ENCODE measurements around the gene PSMD14. TPM values are rescaled to one million over a fixed set of nuclear protein-coding genes. Genes with fewer than 3 reads are reported as not detected.

The PSMD14 gene
- total RNA-seq, 2 experiments from 2014 or later = 17.1 to 22.1 TPM

- Histone ChIP-seq H3K36me3 (ENCODE audit: insufficient read depth, low read length) (no peaks in the 10 kb centered on the region), H3K4me3 (ENCODE audit: low read length) (no peak overlapping the region), H3K4me1 (ENCODE audit: insufficient read depth, low read length) (peaks cover 16% of the 10 kb centered on the region), H3K27me3 (ENCODE audit: control insufficient read depth in 1 of 2, insufficient read depth in 2 of 2, low read length in 2 of 2) (peaks cover 30 to 90% of the 10 kb centered on the region in 2 experiments), H3K27ac (ENCODE audit: low read depth in 1 of 2, low read length in 2 of 2) (no peak overlapping the region), H3K9me3 (ENCODE audit: control insufficient read depth in 1 of 2, insufficient read depth in 1 of 2, low read length in 2 of 2) (peaks cover 10 to 14% of the 10 kb centered on the region in 2 experiments)
- H3K4me3 Mint-ChIP-seq = no peak overlapping the region
- H3K4me1 Mint-ChIP-seq (ENCODE audit: low read depth) = peaks cover 16% of the 10 kb centered on the region
- ChIA-PET CTCF (no interaction called here), POLR2A (no interaction called here)
- H3K9me3 Mint-ChIP-seq = peaks cover 4% of the 10 kb centered on the region
- DNase-seq = no peak
- H3K27ac Mint-ChIP-seq = no peak overlapping the region
- H3K36me3 Mint-ChIP-seq (ENCODE audit: low read depth) = no peaks in the 10 kb centered on the region
- H3K27me3 Mint-ChIP-seq = peaks cover 90% of the 10 kb centered on the region
- intact Hi-C loops (cut with DNase I, micrococcal nuclease) = no loop called here
- TF ChIP-seq CTCF (IDR thresholded peaks at IDR 0.05) = no peak
- no peak for ATAC-seq (ENCODE audit: poor library complexity)
Observed at GRCh38 chr2:161430386-161430785, 122.2 kb downstream of the PSMD14 start.

GRCh38 chr2:161432107-161432506 lies 123.9 kb downstream of the PSMD14 start:
- Histone ChIP-seq H3K9me3 (ENCODE audit: control insufficient read depth in 1 of 2, insufficient read depth in 1 of 2, low read length in 2 of 2) (peaks cover 0 to 13% of the 10 kb centered on the region in 2 experiments), H3K36me3 (ENCODE audit: insufficient read depth, low read length) (no peaks in the 10 kb centered on the region), H3K27me3 (ENCODE audit: control insufficient read depth in 1 of 2, insufficient read depth in 2 of 2, low read length in 2 of 2) (peaks cover 17 to 85% of the 10 kb centered on the region in 2 experiments), H3K4me1 (ENCODE audit: insufficient read depth, low read length) (peaks cover 8% of the 10 kb centered on the region), H3K27ac (ENCODE audit: low read depth in 1 of 2, low read length in 2 of 2) (no peak overlapping the region), H3K4me3 (ENCODE audit: low read length) (no peak overlapping the region)
- ChIA-PET POLR2A (no interaction called here), CTCF (no interaction called here)
- H3K27ac Mint-ChIP-seq = no peak overlapping the region
- H3K36me3 Mint-ChIP-seq (ENCODE audit: low read depth) = no peaks in the 10 kb centered on the region
- H3K9me3 Mint-ChIP-seq = peaks cover 4% of the 10 kb centered on the region
- peaks cover 86% of the 10 kb centered on the region for H3K27me3 Mint-ChIP-seq
- intact Hi-C loops (cut with DNase I, micrococcal nuclease) = no loop called here
- H3K4me3 Mint-ChIP-seq = no peak overlapping the region
- no peak for DNase-seq
- peaks cover 6% of the 10 kb centered on the region for H3K4me1 Mint-ChIP-seq (ENCODE audit: low read depth)
- no peak for TF ChIP-seq CTCF (IDR thresholded peaks at IDR 0.05)
- no peak for ATAC-seq (ENCODE audit: poor library complexity)

- intact Hi-C loops (cut with DNase I, micrococcal nuclease) = no loop called here
- DNase-seq (no peak), ATAC-seq (ENCODE audit: poor library complexity) (no peak)
- H3K27me3 ChIP-seq (ENCODE audit: control insufficient read depth in 1 of 2, insufficient read depth in 2 of 2, low read length in 2 of 2) = peaks cover 3 to 69% of the 10 kb centered on the region in 2 experiments
- H3K4me3 ChIP-seq (ENCODE audit: low read length) = no peak overlapping the region
- Mint-ChIP-seq H3K9me3 (peaks cover 4% of the 10 kb centered on the region), H3K4me3 (no peak overlapping the region), H3K27me3 (peaks cover 84% of the 10 kb centered on the region), H3K36me3 (ENCODE audit: low read depth) (no peaks in the 10 kb centered on the region), H3K4me1 (ENCODE audit: low read depth) (no peaks in the 10 kb centered on the region), H3K27ac (no peak overlapping the region)
- no peaks in the 10 kb centered on the region for H3K36me3 ChIP-seq (ENCODE audit: insufficient read depth, low read length)
- no peak for TF ChIP-seq CTCF (IDR thresholded peaks at IDR 0.05)
- POLR2A ChIA-PET = no interaction called here
- no peaks in the 10 kb centered on the region for H3K4me1 ChIP-seq (ENCODE audit: insufficient read depth, low read length)
- H3K9me3 ChIP-seq (ENCODE audit: control insufficient read depth in 1 of 2, insufficient read depth in 1 of 2, low read length in 2 of 2) = no peaks in the 10 kb centered on the region
- no peak overlapping the region for H3K27ac ChIP-seq (ENCODE audit: low read depth in 1 of 2, low read length in 2 of 2)
- CTCF ChIA-PET = no interaction called here
Observed at GRCh38 chr2:161434118-161434517, 125.9 kb downstream of the PSMD14 start.

Data from CD4-positive, alpha-beta T cell (primary cell).